GM19239 (cell line): ENCODE measurements around the gene ATP6V0E2.

Source experiments
- DNase-seq: peaks from one replicate; pipeline ENCODE4 v3.0.0; 2011; ENCODE audit warnings: low spot score; ENCODE audit not compliant: insufficient read length
- FAIRE-seq: peaks from 2 replicates; lab custom pipeline; 2011; peaks lifted over from hg19 to GRCh38; lab: Jason Lieb, UNC

The ATP6V0E2 gene

DNA sequence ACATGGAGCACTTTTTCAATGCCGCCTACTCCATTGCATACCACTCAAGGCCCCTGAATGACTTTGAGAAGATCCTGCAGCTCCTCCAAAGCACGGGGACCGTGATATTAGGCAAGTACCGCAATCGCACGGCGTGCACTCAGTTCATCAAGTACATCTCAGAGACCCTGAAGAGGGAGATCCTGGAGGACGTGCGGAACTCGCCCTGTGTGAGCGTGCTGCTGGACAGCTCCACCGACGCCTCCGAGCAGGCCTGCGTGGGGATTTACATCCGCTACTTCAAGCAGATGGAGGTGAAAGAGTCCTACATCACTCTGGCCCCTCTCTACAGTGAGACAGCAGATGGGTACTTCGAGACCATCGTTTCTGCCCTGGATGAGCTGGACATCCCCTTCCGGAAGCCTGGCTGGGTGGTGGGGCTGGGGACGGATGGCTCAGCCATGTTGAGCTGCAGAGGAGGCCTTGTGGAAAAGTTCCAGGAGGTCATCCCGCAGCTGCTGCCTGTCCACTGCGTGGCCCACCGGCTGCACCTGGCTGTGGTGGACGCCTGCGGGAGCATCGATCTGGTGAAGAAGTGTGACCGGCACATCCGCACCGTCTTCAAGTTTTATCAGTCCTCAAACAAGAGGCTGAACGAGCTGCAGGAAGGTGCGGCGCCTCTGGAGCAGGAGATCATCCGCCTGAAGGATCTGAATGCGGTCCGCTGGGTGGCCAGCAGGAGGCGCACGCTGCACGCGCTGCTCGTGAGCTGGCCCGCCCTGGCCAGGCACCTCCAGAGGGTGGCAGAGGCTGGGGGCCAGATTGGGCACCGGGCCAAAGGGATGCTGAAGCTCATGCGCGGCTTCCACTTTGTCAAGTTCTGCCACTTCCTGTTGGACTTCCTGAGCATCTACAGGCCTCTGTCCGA, 12.7 kb upstream of the ATP6V0E2 start:
- no peak for FAIRE-seq
- no peak for DNase-seq

DNA sequence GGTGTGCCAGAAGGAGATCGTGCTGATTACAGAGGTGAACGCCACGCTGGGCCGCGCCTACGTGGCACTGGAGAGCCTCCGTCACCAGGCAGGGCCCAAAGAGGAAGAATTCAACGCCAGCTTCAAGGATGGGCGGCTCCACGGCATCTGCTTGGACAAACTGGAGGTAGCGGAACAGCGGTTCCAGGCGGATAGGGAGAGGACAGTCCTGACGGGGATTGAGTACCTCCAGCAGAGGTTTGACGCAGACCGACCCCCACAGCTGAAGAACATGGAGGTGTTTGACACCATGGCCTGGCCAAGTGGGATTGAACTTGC, 12.1 kb upstream of the ATP6V0E2 start:
- no peak for FAIRE-seq
- no peak for DNase-seq

DNA sequence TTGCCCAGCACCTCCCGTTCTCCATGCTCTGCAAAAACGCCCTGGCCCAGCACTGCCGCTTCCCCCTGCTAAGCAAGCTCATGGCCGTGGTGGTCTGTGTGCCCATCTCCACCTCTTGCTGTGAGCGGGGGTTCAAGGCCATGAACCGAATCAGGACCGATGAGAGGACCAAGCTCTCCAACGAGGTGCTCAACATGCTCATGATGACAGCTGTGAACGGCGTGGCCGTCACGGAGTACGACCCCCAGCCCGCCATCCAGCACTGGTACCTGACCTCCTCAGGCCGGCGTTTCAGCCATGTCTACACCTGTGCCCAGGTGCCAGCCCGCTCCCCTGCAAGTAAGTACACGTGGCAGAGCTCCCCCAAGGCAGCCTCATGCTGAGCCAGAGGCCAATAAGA, 11.6 kb upstream of the ATP6V0E2 start:
- no peak for FAIRE-seq
- no peak for DNase-seq

DNA sequence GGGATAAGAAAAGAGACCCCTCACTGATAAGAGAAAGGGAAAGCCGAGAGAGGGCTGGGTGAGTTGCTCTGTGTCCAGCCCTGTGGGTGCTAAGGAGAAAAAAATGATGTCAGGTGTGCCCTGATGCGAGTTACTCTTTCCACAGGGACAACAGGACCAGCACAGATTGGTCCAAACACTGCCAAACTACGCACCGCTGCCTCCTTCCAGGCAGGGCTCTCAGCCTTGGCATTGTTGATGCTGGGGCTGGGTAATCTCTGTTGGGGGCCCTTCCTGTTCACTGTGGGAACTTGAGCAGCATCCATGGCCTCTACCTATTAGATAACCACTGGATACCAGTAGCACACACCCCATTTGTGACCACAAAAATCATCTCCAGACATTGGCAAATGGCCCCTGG, 10.3 kb upstream of the ATP6V0E2 start:
- FAIRE-seq (no peak), DNase-seq (no peak)

DNA sequence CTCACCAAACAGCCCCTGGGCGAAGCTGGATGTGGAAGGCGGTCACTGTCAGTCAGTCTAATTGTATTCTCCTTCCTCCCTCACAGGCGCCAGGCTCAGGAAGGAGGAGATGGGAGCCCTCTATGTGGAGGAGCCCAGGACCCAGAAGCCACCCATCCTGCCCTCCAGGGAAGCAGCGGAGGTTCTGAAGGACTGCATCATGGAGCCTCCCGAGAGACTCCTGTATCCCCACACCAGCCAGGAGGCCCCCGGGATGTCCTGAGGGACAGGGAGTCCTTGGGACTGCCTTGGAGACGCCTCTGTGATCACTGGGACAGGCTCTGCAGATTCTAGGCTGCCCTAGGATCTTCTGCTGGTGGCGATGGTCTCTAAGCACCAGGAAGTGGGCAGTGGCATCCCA, 9.7 kb upstream of the ATP6V0E2 start:
- FAIRE-seq (no peak), DNase-seq (no peak)

DNA sequence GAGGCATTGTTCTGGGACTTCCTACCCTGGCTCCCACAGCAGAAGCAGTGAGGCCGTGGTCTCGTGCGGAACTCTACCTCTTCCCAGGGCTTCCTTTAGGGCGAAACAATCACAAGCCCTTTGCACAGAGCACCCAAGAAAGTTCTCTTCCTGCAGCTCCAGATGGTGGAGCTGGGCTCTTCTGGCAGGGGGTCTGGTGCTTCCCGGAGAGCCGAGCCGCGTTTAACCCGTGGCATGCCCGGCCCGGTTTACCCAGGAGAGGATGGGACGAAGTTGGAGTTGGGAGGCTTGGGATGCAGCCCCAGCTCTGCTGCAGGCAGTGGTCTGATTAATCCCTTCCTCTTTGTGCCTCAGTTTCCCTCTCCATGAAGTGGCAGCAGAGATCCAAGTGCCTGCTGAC, 9.0 kb upstream of the ATP6V0E2 start:
- no peak for FAIRE-seq
- DNase-seq, result no peak

DNA sequence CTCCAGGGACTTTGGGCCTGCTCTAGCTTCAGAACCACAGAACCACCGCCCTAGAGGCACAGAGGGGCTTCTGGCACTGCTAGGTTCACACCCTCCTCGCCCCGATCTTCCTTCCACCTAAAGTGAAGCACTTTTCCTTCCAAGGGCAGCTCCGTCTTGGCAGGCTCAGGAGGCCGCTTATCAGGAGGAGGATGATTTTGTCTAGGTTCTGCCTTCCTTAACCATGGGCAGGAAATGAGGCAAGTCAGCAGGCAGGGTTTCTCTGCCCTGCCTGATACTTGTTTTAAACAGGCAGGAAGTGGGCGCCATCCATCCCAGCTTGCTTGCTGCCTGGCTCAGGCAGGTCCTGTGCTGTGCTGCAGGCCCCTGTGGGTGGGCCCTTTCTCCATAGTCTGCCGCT, 8.3 kb upstream of the ATP6V0E2 start:
- DNase-seq (no peak), FAIRE-seq (no peak)

DNA sequence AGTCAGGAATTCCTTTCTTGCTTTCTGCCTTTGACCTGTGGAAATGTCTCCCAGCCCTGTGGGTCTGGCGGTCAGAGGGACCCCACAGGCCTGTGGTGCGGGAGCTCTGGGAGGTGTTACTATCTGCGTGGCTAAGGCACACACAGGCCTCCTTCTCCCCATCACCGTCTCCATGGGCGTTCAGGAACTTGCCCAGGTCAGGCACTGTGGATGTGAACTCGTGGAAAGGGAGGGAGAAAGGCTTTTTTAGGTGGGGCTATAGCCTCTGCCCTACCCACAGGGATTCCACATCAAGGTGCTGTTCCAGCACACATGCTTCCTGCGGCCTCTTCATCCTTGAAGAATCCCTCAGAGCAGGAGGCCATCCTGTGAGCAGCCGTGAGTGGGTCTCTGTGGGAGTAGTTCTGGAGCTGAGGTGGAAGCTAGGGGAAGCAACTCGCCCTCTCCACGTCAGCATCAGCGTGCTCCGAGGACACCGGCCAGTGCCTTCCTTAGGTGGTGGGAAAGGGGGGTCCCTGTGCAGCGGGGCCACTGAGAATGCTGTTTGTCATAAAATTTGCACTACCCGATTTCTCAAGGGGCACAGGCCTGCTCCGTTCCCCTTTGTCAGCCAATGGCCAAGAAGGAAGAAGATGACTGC, 7.5 kb upstream of the ATP6V0E2 start:
- DNase-seq (no peak), FAIRE-seq (no peak)

DNA sequence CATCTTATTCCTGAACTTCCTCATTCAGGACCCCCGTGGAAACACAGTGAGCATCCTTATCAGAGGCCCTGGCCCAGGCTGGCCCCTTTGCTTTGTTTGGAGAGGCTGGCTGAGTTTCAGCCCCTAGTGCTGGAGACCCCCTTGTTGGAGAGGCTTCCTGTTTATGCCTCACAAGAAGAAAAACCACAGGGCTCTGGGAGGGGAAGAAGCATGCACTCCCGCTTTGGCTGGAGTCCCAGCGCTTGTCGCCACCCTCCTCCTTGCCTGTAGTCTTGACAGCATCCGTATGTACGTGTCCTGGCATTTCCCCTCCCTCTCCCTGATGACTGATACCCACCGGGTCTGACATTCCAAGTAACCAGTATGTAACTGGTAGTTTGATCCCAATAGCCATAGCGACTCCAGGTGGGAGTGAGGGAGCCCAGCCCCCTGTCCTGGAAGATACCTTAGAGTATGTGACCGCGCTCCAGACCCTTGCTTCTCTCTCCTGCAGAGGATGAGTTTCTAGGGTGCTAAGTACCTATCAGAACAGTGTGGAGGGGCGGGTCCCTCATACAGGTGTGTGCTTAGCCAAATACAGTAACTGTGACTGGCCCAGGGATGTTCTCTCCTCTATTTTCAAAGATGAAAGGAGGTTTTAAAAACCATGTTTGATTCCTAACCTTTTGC, 6.9 kb upstream of the ATP6V0E2 start:
- no peak for DNase-seq
- no peak for FAIRE-seq

DNA sequence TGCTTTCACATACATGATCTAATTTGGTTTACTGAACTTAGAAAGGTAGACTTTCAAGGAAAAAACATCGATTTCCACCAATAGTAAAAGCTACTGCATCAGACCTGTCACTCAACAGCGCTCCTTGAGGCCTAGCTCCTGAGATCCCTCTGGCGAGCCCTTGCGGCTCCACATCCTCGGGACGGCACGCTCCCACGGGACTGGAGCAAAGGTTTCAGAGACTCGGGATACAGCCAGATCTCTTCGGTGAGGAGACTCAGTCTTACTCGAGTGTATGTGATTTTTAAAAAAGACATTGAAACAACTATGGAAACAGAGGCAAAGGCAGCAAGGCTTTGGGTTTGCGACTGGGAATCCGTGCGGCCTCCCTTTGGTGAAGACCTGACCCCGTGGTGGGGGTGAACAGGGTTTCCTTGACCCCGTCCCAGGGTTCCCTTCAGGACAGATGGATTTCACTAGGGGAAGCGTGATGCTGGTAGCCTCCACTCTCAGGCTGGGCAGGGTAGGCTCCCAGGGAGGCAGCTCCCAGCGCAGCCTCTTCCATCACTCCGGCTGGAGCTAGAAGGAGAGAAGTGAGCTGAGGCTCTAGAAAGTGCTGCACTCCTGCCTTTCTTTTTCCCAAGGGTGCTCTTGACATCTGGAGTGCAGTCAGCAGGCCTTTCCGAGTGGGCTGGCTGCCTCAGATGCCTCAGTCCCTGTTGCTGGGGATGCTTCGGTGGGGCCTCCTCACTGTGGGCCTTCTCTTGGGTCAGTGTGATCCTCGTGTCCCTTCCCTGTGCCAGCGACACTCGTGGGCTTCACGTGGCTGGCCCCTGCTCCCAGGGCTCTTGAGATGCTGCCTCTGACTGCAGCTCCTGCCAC, 5.8 kb upstream of the ATP6V0E2 start:
- FAIRE-seq (no peak), DNase-seq (no peak)

DNA sequence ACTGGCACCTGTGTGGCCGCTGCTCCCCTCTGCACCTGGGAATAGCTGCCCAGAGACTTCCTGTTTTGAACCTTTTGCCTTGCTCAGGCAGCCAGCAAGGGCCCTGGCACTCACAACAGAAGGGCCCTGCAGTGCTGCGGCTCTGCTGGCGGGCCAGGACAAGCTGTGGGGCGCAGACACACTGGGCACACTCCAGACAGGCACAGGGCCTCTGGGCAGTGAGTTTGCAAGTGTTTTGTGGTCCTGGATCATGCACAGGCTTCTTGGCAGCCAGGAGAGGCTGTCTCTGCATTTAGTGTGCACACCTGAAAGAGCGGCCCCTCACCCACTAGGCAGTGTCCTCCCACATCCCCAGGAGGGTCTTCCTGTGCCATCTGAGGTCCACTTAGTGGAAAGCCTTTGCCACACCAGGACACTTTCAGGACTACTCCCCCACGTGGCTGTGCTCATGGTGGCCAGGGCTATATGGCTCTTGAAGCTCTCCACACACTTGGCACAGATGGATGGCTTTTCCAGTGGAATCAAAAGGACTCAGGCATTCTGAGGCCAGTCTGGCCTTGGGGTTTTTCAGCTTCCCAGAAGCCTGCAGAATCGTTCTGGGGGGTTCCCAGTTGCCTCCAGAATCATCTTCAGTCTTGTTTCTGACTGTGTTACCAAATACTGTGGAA, 5.0 kb upstream of the ATP6V0E2 start:
- FAIRE-seq, result no peak
- no peak for DNase-seq

DNA sequence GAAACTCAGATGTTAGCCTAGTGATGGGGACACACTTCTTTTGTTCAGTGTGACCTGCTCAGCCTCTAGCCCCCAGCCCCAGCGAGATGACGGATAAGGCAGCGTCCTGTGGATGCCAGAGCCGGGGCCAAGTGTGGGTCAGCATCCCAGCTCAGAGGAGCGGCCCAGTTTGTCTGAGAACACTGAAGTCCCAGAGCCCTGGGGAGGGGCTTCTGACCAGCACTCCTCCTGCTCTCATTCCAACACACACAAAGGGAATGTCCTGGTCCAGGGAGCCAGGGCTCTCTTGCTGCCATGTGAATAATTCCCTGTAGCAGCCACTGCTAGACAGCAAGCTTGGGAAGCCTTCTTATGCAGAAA, 4.5 kb upstream of the ATP6V0E2 start:
- no peak for DNase-seq
- no peak for FAIRE-seq

DNA sequence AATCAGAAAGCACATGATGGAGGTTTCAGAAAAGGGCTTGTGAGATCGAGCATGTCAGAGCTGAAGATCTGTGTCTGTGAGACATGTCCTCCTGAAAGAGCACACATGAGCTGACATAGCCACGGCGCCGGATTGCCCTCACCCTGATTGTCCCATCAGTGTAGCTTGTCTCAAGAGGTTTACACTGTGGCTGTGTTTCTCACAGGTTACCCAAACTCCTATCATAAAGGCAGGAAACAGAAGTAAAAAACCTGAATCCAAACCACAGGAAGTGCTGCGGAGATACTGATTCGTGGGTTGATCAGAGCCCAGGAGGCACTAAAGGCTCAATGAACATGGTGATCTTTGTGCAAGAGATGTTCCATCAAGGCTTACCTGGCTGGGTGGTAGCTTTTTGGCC, 3.9 kb upstream of the ATP6V0E2 start:
- DNase-seq (no peak), FAIRE-seq (peak; percentile 54)

DNA sequence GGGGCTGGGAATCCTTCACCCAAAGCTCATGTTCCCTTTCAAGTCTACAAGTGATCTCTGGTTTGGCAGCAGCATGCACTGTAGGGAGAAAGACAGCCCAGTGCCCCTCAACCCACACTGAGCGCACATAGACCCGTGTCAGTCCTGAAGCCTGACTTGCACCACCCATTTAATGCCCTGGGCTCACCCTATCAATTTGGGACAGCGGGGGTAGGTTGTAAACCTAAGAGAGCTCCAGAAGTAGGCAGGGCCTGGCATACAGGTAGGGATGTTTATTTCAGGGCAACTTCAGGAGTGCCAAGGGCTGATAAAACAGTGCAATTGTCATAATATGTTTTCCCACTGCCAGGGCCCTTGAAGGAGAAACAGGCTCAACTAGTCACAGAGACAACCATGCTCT, 3.5 kb upstream of the ATP6V0E2 start:
- no peak for FAIRE-seq
- no peak for DNase-seq

DNA sequence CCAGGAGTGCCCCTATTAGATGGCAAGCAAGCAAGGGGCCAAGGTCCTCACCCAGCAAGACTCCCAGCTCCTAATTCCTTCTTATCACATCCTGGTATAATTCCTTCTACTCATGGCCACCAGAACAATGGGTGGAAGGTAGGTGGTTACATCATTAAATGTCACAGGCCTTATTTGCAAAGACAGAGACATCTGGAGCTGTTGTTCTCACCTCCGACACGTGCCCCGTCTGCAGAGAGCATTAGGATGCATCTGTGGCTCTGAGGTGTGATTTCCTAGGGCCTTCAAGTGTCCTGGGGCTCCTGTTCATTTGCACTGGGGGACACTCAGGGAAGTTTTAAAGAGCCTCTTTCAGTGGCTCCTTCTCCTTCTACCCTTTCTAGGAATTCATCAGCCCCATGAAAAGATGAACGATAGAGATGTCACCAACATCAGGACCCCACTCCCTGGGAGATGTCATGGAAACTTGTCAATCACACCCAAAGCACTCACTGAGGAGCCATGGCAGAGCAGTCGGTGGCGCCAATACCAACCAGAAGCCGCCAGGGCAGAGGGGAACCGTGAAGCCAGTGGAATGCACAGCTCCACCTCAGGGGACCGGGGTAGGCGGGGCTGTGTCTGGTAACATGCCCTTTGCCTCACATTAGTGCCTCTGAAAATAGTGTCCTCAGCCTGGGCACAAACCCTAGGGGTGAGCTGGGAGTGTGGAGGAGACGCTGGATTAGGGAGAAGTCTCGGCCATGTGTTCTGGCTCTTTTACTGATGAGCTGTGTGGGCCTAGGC, 2.9 kb upstream of the ATP6V0E2 start:
- FAIRE-seq, result no peak

DNA sequence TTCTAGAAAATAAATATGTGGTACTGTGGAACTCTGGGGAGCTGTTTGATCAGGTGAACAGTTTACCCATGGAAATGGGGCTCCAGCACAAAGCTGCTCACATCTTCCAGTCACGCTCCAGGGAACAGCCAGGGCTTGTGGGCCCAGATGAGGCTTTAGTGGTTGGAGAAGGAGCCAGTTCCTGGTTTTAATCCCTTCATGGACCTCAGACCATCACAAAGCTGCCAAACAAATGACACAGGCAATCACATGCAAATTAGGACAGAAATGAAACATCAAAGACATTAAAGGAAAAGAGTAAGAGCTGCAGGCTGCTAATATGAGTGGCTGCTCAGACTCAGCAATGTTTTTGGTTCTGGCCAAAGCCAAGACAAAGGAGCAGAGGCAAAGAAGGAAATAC, 2.2 kb upstream of the ATP6V0E2 start:
- DNase-seq (no peak), FAIRE-seq (no peak)

More for the DNA sequence above, 2.9 kb upstream of the ATP6V0E2 start:
- DNase-seq, result no peak

DNA sequence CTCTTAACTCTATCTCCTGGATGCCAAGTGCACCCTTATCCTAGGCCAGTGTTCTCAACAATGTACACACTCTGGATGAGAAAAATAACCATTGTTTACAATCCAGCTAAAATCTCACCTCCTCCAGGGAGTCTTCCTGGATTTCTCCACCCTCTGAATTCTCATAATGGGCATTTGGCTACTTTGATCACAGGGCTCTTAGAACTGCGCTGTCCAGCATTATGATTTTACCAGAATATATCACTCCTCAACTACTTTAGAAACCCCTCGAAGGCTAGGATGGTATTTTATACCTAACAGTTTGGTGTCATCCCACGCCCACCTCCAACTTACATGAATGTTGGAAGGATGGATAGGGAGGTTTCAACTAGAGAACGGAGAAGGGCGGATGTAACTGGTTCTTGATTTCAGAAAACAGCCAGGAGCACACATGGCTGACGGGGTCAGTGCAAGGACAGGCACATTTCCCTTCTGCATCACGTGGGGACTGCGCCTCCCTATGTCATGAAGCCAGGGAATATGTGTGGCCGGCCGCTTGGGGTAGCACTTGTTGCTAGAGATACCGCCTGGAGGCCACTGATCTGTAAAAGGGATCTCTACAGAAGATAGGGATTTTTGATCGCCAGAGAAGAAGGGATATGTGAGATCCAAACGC, 1.2 kb upstream of the ATP6V0E2 start:
- DNase-seq, result no peak

DNA sequence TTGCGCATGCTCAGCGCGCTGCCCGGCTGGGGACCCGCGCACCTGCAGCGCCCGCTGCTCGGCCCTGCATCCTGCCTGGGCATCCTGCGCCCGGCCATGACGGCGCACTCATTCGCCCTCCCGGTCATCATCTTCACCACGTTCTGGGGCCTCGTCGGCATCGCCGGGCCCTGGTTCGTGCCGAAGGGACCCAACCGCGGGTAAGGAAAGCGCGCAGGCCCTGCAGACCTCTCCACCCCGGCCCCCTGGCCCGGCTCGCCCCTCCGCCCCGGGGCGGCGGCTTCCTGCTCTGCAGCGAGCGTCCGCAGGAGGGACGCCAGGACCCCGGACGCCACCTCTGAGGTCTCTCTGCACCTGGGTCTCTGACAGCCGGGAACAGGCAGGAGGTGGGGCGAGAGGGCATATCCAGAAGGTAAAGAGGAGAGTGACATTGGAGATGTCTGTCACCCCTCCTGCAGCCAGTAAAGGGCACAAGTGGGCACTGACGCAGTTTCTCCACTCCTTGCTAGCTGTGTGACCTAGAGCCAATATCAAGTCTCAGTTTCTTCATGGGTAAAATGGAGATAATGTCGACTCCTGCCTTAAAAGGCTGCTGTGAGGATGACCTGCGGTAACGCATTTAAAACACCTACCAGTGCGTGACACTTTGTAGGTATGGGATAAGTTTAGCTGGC, 338 bp downstream of the ATP6V0E2 start:
- no peak for FAIRE-seq
- DNase-seq, result no peak

More for the DNA sequence above, 1.2 kb upstream of the ATP6V0E2 start:
- peak; percentile 86 for FAIRE-seq
